H9 (cell line): ENCODE data around the gene DDX51. TPM values are rescaled to one million over a fixed set of nuclear protein-coding genes. Genes with fewer than 3 reads are reported as not detected.

ENCODE experiments used
- DNase-seq: peaks from one replicate; pipeline ENCODE4 v3.0.0-alpha.2; 2017
- H2AFZ ChIP-seq: one replicate; pipeline ENCODE4 v1.6.1; 2013; ENCODE audit warnings: mild to moderate bottlenecking, low read length, control low read depth, moderate library complexity
- H2AK5ac ChIP-seq: 2 replicates; pipeline ENCODE4 v1.6.1; 2013; ENCODE audit warnings: low read length, control low read depth, mixed read lengths; ENCODE audit not compliant: insufficient read length
- H2BK120ac ChIP-seq: one replicate; pipeline ENCODE4 v1.6.1; 2013; ENCODE audit warnings: low read depth, mild to moderate bottlenecking, low read length, control low read depth, inconsistent platforms; ENCODE audit not compliant: poor library complexity, severe bottlenecking
- H2BK12ac ChIP-seq: 2 replicates; pipeline ENCODE4 v1.6.1; 2013; ENCODE audit warnings: low read length, control low read depth, mixed read lengths, low read depth; ENCODE audit not compliant: insufficient read length
- H2BK15ac ChIP-seq: 2 replicates; pipeline ENCODE4 v1.6.1; 2013; ENCODE audit warnings: low read depth, low read length, control low read depth
- H2BK20ac ChIP-seq: one replicate; pipeline ENCODE4 v1.6.1; 2013; ENCODE audit warnings: low read depth, mild to moderate bottlenecking, low read length, control low read depth, inconsistent platforms; ENCODE audit not compliant: poor library complexity, severe bottlenecking
- H2BK5ac ChIP-seq: 2 replicates; pipeline ENCODE4 v1.6.1; 2013; ENCODE audit warnings: low read length, control low read depth, mixed read lengths; ENCODE audit not compliant: insufficient read length
- H3K14ac ChIP-seq: 2 replicates; pipeline ENCODE4 v1.6.1; 2013; ENCODE audit warnings: low read length, control low read depth; ENCODE audit not compliant: insufficient read depth
- H3K18ac ChIP-seq: 2 replicates; pipeline ENCODE4 v1.6.1; 2013; ENCODE audit warnings: low read depth, mild to moderate bottlenecking, mixed read lengths, low read length, control low read depth; ENCODE audit not compliant: insufficient read length
- H3K23ac ChIP-seq: 2 replicates; pipeline ENCODE4 v1.6.1; 2013; ENCODE audit warnings: low read length, control low read depth, mixed read lengths, low read depth; ENCODE audit not compliant: insufficient read length
- H3K23me2 ChIP-seq: 2 replicates; pipeline ENCODE4 v1.6.1; 2013; ENCODE audit warnings: low read depth, mild to moderate bottlenecking, mixed read lengths, low read length, control low read depth; ENCODE audit not compliant: insufficient read length, poor library complexity, severe bottlenecking
- H3K27ac ChIP-seq: 2 replicates; pipeline ENCODE4 v1.5.1; 2013; ENCODE audit warnings: low read length, control low read depth, mixed read lengths, low read depth; ENCODE audit not compliant: insufficient read length
- H3K27me3 ChIP-seq: 2 replicates; pipeline ENCODE4 v1.6.1; 2013; ENCODE audit warnings: low read length, control low read depth, inconsistent platforms; ENCODE audit not compliant: insufficient read depth
- H3K4ac ChIP-seq: 2 replicates; pipeline ENCODE4 v1.6.1; 2013; ENCODE audit warnings: low read depth, mild to moderate bottlenecking, control low read depth, inconsistent platforms, low read length, moderate library complexity
- H3K4me1 ChIP-seq: 2 replicates; pipeline ENCODE4 v1.6.1; 2013; ENCODE audit warnings: low read length, control low read depth, inconsistent platforms; ENCODE audit not compliant: insufficient read depth
- H3K4me2 ChIP-seq: 2 replicates; pipeline ENCODE4 v1.6.1; 2013; ENCODE audit warnings: low read length, control low read depth, mixed read lengths; ENCODE audit not compliant: insufficient read length, insufficient read depth
- H3K56ac ChIP-seq: 2 replicates; pipeline ENCODE4 v1.6.1; 2013; ENCODE audit warnings: low read depth, mild to moderate bottlenecking, mixed read lengths, low read length, control low read depth; ENCODE audit not compliant: insufficient read length
- H3K79me1 ChIP-seq: 2 replicates; pipeline ENCODE4 v1.6.1; 2013; ENCODE audit warnings: low read depth, mild to moderate bottlenecking, moderate library complexity, low read length, control low read depth, inconsistent platforms; ENCODE audit not compliant: insufficient read depth, poor library complexity, severe bottlenecking
- H3K79me2 ChIP-seq: 2 replicates; pipeline ENCODE4 v1.6.1; 2013; ENCODE audit warnings: low read length, control low read depth, inconsistent platforms; ENCODE audit not compliant: insufficient read depth
- H3K9ac ChIP-seq: 2 replicates; pipeline ENCODE4 v1.6.1; 2013; ENCODE audit warnings: low read length, control low read depth, mixed read lengths; ENCODE audit not compliant: insufficient read length; ENCODE audit errors: extremely low read depth
- H3K9me3 ChIP-seq: one replicate; pipeline ENCODE4 v1.6.1; 2013; ENCODE audit warnings: low read depth, low read length, inconsistent platforms; ENCODE audit not compliant: control insufficient read depth
- H3T11ph ChIP-seq: one replicate; pipeline ENCODE4 v1.6.1; 2013; ENCODE audit warnings: mild to moderate bottlenecking, low read length, control low read depth, inconsistent platforms
- H4K20me1 ChIP-seq: one replicate; pipeline ENCODE4 v1.6.1; 2013; ENCODE audit not compliant: control insufficient read depth, insufficient read length, insufficient read depth
- H4K5ac ChIP-seq: 2 replicates; pipeline ENCODE4 v1.6.1; 2013; ENCODE audit warnings: low read depth, mild to moderate bottlenecking, mixed read lengths, low read length, control low read depth; ENCODE audit not compliant: insufficient read length
- H4K8ac ChIP-seq: replicated peaks from 2 replicates; pipeline ENCODE4 v1.6.1; 2013; ENCODE audit warnings: low read length, control low read depth, mixed read lengths, low read depth; ENCODE audit not compliant: insufficient read length
- H4K91ac ChIP-seq: 2 replicates; pipeline ENCODE4 v1.6.1; 2013; ENCODE audit warnings: low read depth, mild to moderate bottlenecking, moderate library complexity, mixed read lengths, low read length, control low read depth; ENCODE audit not compliant: insufficient read length
- H3K27ac Mint-ChIP-seq, 3 experiments: 2 replicates in 2 of 3; 3 replicates in 1 of 3; pipeline ENCODE4 v1.8.0; 2020 to 2021; ENCODE audit warnings: mixed read lengths in 3 of 3, mild to moderate bottlenecking in 1 of 3, moderate library complexity in 1 of 3
- H3K27me3 Mint-ChIP-seq: 2 replicates; pipeline ENCODE4 v1.8.0; 2021; ENCODE audit warnings: low read depth, mild to moderate bottlenecking, moderate library complexity, mixed read lengths
- H3K36me3 Mint-ChIP-seq, 3 experiments: 2 replicates in 2 of 3; 3 replicates in 1 of 3; pipeline ENCODE4 v1.8.0; 2020 to 2021; ENCODE audit warnings: low read depth in 3 of 3, mixed read lengths in 3 of 3; ENCODE audit not compliant: insufficient read depth in 1 of 3
- H3K4me1 Mint-ChIP-seq, 2 experiments: 2 replicates each; pipeline ENCODE4 v1.8.0; 2020; ENCODE audit warnings: mixed read lengths in 2 of 2
- H3K4me3 Mint-ChIP-seq, 2 experiments: 2 replicates in 1 of 2; 3 replicates in 1 of 2; pipeline ENCODE4 v1.8.0; 2020 to 2021; ENCODE audit warnings: mild to moderate bottlenecking in 2 of 2, mixed read lengths in 2 of 2, moderate library complexity in 1 of 2
- H3K9me3 Mint-ChIP-seq, 2 experiments: 2 replicates in 1 of 2; 3 replicates in 1 of 2; pipeline ENCODE4 v1.8.0; 2020; ENCODE audit warnings: mild to moderate bottlenecking in 2 of 2, mixed read lengths in 2 of 2, moderate library complexity in 1 of 2
- WGBS: extraction: QIAGEN DNeasy Blood & Tissue Kit; methylation state at CpG from one replicate; pipeline ENCODE4 v1.1.7; 2013; ENCODE audit warnings: missing lambda C conversion rate, low lambda C conversion rate, mixed read lengths; ENCODE audit not compliant: insufficient read length; ENCODE audit errors: extremely low coverage; 5-methylcytosine and 5-hydroxymethylcytosine counted together
- total RNA-seq: library from RNA; stranded (reverse); gene quantifications from 2 replicates; pipeline ENCODE4 v1.2.1, GENCODE V29; 2021
- TF ChIP-seq, protein P1 (sequence below): fragments of 200-600 bp; sonication (generic); conservative IDR thresholded peaks from 3 replicates; pipeline ENCODE4 v1.8.0; 2021; ENCODE audit warnings: antibody characterized with exemption, mild to moderate bottlenecking

DDX51 gene
- total RNA-seq, 1 experiment from 2014 or later = 37.9 TPM

- no peak overlapping the region for H2BK5ac ChIP-seq
- H3K4me1 ChIP-seq = no peaks in the 10 kb centered on the region
- H4K8ac ChIP-seq = no peak overlapping the region
- no peak overlapping the region for H3T11ph ChIP-seq
- H3K27ac ChIP-seq = no peak overlapping the region
- H3K36me3 Mint-ChIP-seq = peaks cover 0 to 4% (median 0%) of the 10 kb centered on the region in 3 experiments; a peak in 1 of 7 replicates
- peaks cover 37% of the 10 kb centered on the region for H3K27me3 Mint-ChIP-seq
- H4K91ac ChIP-seq = no peak overlapping the region
- no peak overlapping the region for H3K4ac ChIP-seq
- no peaks in the 10 kb centered on the region for H4K20me1 ChIP-seq
- H3K56ac ChIP-seq = no peak overlapping the region
- H3K4me1 Mint-ChIP-seq = 0 out of 4 replicates have a peak, but pooled peaks cover 0 to 2% of the 10 kb centered on the region in 2 experiments
- no peaks in the 10 kb centered on the region for H3K23me2 ChIP-seq
- no peaks in the 10 kb centered on the region; the same call in 1 of the 2 replicates for H3K27me3 ChIP-seq
- no peak overlapping the region for H3K14ac ChIP-seq
- H2BK15ac ChIP-seq = no peak overlapping the region
- H4K5ac ChIP-seq = no peak overlapping the region
- H3K9me3 Mint-ChIP-seq = peaks cover 6 to 10% of the 10 kb centered on the region in 2 experiments; a peak in 4 of 5 replicates
- H2BK12ac ChIP-seq = no peak overlapping the region
- H3K27ac Mint-ChIP-seq = no peak overlapping the region
- H2BK20ac ChIP-seq = no peak overlapping the region
- H3K4me3 Mint-ChIP-seq = no peak overlapping the region
- no peak overlapping the region for H3K9ac ChIP-seq
- no CpG with 5 or more reads among the region's 17 CpGs for WGBS
- H3K9me3 ChIP-seq = peaks cover 7% of the 10 kb centered on the region
- H2BK120ac ChIP-seq = no peak overlapping the region
- no peaks in the 10 kb centered on the region for H3K79me1 ChIP-seq
- no peaks in the 10 kb centered on the region for H3K79me2 ChIP-seq
- TF ChIP-seq, protein P1, sequence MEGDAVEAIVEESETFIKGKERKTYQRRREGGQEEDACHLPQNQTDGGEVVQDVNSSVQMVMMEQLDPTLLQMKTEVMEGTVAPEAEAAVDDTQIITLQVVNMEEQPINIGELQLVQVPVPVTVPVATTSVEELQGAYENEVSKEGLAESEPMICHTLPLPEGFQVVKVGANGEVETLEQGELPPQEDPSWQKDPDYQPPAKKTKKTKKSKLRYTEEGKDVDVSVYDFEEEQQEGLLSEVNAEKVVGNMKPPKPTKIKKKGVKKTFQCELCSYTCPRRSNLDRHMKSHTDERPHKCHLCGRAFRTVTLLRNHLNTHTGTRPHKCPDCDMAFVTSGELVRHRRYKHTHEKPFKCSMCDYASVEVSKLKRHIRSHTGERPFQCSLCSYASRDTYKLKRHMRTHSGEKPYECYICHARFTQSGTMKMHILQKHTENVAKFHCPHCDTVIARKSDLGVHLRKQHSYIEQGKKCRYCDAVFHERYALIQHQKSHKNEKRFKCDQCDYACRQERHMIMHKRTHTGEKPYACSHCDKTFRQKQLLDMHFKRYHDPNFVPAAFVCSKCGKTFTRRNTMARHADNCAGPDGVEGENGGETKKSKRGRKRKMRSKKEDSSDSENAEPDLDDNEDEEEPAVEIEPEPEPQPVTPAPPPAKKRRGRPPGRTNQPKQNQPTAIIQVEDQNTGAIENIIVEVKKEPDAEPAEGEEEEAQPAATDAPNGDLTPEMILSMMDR = no peak
- H3K18ac ChIP-seq = no peak overlapping the region
- H2AK5ac ChIP-seq = no peak overlapping the region
- H2AFZ ChIP-seq = no peak overlapping the region
- no peak for DNase-seq
- no peak overlapping the region for H3K4me2 ChIP-seq
- no peak overlapping the region for H3K23ac ChIP-seq
Observed at GRCh38 chr12:132161796-132162507, 17.8 kb upstream of the DDX51 start.
